AG10803 (cell line): ENCODE measurements around the gene PEX5L.

Source experiments
- DNase-seq: peaks from one replicate; pipeline ENCODE4 v3.0.0; 2010; ENCODE audit warnings: low read depth
- H3K4me3 ChIP-seq: 2 replicates; pipeline ENCODE4 v1.5.1; 2011; ENCODE audit warnings: mild to moderate bottlenecking, low read length, control low read depth
- TF ChIP-seq, protein P1 (sequence below): conservative IDR thresholded peaks from 2 replicates; pipeline ENCODE4 v1.5.1; 2011; ENCODE audit warnings: mild to moderate bottlenecking, low read length, control low read depth, inconsistent platforms

Gene PEX5L

GRCh38 chr3:179852142-179852905 is 184.4 kb downstream of the PEX5L start:
- H3K4me3 ChIP-seq = no peak overlapping the region
- peak; percentile 5 for DNase-seq
- TF ChIP-seq, protein P1, sequence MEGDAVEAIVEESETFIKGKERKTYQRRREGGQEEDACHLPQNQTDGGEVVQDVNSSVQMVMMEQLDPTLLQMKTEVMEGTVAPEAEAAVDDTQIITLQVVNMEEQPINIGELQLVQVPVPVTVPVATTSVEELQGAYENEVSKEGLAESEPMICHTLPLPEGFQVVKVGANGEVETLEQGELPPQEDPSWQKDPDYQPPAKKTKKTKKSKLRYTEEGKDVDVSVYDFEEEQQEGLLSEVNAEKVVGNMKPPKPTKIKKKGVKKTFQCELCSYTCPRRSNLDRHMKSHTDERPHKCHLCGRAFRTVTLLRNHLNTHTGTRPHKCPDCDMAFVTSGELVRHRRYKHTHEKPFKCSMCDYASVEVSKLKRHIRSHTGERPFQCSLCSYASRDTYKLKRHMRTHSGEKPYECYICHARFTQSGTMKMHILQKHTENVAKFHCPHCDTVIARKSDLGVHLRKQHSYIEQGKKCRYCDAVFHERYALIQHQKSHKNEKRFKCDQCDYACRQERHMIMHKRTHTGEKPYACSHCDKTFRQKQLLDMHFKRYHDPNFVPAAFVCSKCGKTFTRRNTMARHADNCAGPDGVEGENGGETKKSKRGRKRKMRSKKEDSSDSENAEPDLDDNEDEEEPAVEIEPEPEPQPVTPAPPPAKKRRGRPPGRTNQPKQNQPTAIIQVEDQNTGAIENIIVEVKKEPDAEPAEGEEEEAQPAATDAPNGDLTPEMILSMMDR = no peak; the same call in 1 of the 2 replicates

DNA sequence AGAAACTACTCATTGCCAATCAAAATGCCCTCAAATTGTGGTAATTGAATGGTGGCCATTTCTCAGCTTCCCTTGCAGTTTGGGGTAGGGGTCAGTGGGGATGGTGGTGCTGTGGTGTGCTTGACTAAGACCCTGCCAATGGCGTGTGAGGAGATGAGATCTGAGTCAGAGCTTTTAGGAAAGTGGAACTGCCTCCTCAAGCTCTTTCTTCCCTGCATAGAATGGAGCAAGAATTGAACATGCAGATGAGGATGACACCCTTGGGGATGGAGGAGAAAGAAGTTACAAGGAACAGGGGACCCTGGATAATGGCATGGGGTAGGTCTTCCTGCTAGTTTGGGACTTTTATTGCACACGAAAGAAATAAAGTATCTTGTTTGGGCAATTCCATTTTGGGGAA is 188.0 kb downstream of the PEX5L start:
- no peak overlapping the region for H3K4me3 ChIP-seq
- TF ChIP-seq, protein P1 = no peak
- no peak for DNase-seq

- DNase-seq = no peak
- no peak overlapping the region for H3K4me3 ChIP-seq
- TF ChIP-seq, protein P1 = no peak
Observed at GRCh38 chr3:179842061-179842460, 194.7 kb downstream of the PEX5L start.

GRCh38 chr3:179840985-179841384 is 195.8 kb downstream of the PEX5L start:
- H3K4me3 ChIP-seq = no peak overlapping the region
- TF ChIP-seq, protein P1 = no peak
- peak; percentile 31 for DNase-seq

DNA sequence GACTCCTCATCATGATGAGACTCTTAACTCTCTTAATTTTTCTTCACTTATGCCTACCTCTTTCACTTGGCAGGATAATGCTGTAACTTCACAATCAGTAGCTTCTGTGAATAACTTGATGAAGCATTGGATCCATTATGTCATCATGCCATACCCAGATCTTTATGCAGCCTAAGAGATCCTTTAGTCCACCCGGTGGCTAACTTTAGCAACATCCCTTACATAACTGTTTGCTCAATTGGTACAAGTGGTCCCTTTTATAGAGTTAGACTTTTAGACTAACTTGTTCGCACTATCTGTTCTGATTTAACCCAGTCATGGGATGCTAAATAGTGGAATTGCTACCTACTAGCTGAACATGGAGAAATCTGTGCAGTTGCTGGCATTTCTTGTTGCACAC is 199.4 kb downstream of the PEX5L start:
- H3K4me3 ChIP-seq = no peak overlapping the region
- TF ChIP-seq, protein P1 = peak; percentile 20; the same call in 1 of the 2 replicates
- peak; percentile 12 for DNase-seq

DNA sequence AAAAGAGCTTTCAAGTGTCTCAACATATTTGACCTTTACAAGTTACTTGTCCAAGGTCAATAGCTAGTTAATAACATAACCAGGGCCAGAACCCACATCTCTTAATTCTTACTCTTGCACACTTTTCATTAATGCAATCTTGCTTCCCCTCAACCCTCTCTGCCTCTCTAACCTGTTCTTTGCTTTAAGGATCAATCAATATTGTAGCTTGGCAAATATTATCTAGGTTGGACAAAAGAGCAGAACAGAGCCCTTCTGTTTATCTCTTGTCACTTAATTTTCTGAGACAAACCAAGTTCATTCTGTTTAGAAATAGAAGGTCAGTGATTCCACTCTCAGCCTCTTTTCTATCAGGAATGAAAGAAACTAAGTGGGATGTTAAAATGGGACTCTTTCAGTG is 203.4 kb downstream of the PEX5L start:
- TF ChIP-seq, protein P1 = no peak
- no peak overlapping the region for H3K4me3 ChIP-seq
- DNase-seq = no peak

DNA sequence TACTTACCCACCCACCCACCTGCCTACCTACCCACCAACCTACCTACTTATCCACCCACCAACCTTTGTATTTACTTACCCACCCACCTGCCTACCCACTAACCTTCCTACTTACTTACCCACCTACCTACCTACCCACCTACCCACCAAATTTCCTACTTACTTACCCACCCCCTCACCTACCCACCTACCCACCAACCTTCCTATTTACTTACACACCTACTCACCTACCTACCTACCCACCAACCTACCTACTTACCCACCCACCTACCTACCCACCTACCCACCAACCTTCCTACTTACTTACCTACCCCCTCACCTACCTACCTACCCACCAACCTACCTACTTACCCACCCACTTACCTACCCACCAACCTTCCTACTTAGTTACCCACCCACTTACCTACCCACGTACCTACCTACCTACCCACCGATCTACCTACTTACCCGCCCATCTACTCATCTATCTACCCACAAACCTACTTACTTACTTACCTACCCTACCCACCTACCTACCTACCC is 204.3 kb downstream of the PEX5L start:
- no peak overlapping the region for H3K4me3 ChIP-seq
- TF ChIP-seq, protein P1 = no peak
- DNase-seq = no peak
